Activated T-helper 1 cell treated with anti-CD3 and anti-CD28 coated beads, Interleukin-2, amount 50 U/mL, for 16 hours (primary cell): Measurements from ENCODE around the gene SIK2.
A peak's percentile ranks its signal among the peaks of the same experiment; 100 is the strongest.

ENCODE experiments used
- DNase-seq, 2 donors: peaks; one replicate each; pipeline ENCODE4 v3.0.0-alpha.2; 2020; ENCODE audit warnings: low read depth in 1 of 2, low spot score in 1 of 2

Gene SIK2

DNA sequence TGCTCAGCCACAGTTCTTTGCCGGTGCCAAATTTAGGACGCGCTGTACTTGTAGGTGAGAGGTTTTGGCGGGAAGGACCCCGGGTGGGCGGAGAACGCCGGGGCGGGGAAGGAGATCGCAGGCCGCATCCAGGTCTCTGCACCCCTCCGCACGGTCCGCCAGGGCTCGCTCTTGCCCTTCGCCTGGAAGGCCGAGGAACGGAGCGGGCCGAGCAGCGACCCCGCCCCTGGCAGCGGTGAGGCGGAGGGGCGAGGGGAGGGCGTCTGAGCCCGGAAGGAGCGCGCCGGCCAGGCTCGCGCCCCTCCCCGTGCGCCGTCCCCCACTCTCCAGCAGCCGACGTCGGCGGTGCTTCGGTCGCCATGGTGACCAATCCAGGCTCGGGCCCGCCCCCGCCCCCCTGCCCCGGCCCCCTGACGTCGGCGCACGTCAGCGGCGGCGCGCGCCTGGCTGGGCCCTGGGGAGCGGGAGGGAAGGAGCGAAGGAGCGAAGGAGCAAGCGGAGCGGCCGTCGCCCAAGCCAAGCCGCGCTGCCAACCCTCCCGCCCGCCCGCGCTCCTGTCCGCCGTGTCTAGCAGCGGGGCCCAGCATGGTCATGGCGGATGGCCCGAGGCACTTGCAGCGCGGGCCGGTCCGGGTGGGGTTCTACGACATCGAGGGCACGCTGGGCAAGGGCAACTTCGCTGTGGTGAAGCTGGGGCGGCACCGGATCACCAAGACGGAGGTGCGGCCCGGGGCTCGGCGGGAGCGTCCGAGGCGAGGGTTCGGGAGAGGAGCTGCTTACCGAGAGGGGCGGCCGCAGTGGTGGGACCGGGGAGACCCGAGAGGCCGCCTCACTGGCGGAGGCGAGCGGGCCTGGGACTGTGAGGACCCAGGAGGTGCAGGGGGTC is at the start of gene SIK2:
Gene SIK2, plus strand, starts transcription at position 471 of the 886 bp plus-strand sequence. Its CDS starts 115 bp downstream, at position 586.
- peak; percentile 55 to 86 for DNase-seq

DNA sequence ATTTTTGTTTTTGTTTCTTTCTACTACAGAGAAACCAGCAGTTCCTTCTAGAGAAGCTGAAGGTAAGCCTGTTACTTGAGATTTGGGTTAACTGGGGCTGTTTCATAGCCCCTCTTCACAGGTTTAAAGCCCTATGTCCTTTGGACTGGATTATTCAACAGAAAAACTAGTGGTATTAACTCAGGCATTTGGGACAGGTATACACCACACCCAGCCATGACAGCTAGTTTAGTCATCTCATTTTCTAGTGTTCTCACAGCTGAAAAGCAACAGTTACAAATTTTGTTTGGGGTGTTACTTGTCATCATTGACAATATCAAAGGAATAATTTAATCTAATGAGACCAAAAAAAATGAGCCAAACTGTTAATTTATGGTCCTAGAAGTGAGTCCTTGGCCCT is 47.7 kb upstream of the SIK2 start:
- DNase-seq = no peak

DNA sequence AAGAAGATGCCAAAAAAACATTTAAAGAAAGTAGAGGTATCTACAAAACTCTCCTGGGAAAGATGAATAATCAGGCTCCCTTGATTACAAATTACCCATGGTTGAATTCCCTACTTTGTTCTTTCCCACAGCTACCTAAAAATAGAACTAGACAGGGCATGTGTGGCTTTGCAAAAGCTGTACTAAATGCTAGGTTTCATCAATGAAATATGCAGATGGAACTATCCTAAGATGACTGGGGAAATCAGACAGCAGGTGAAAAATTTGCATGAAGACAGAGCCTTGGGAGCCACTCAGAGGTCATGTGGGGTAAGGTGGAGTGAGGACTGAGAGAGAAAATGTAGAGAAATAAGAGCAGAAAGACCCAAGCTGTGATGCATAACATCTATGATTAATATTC is 47.0 kb upstream of the SIK2 start:
- DNase-seq = no peak

DNA sequence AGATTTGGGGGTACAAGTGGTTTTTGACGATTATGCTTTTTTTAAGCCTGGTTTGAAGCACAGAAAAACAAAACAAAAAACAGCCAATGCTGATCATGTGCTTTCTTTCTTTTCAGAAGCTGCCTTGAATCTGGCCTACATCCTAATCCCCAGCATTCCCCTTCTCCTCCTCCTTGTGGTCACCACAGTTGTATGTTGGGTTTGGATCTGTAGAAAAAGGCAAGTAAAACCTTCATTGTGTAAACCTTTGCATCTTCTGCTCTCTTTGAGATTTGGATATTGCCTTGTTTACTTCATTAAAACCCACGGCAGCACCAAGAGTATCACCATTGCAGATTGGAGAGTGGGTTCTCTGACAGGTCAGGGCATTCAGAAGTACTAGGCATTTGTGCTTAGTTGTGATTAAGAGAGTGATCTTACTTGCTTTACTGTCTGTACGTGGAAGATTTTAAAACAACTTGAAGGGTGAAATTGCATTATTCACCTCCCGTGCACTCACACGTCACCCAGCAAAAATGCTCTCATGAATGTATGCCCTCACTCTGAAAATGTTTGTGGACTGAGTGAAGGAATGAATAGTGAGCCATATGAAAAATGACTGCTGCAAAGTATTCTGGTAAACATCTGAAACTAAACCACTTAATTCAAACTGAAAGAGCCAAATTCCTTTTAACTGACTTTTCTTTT is 44.7 kb upstream of the SIK2 start:
- no peak for DNase-seq

DNA sequence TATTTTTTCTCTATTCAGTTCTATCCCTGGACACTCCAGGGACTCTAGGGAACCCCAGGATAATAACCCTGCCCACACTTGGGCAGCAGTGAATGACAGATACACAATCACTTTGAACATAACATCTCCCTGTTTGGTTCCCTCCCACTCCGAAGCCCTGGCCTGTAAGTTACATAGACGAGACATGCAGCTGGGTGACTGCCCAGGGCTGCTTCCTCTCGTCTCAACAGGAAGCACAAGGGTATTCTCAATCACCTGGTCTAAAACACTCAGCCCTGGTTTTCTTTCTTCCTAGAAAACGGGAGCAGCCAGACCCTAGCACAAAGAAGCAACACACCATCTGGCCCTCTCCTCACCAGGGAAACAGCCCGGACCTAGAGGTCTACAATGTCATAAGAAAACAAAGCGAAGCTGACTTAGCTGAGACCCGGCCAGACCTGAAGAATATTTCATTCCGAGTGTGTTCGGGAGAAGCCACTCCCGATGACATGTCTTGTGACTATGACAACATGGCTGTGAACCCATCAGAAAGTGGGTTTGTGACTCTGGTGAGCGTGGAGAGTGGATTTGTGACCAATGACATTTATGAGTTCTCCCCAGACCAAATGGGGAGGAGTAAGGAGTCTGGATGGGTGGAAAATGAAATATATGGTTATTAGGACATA is 42.3 kb upstream of the SIK2 start:
- no peak for DNase-seq

DNA sequence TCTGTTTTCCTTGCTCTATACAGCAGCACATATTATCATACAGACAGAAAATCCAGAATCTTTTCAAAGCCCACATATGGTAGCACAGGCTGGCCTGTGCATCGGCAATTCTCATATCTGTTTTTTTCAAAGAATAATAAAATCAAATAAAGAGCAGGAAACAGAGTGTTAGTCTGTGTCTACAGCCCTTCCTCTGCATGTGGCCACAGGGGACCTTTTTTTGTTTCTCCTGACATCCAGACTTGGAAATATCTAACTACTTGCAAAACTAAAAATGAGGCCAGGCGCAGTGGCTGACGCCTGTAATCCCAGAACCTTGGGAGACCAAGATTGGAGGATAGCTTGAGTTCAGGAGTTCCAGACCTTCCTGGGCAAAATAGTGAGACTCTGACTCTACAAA is 41.4 kb upstream of the SIK2 start:
- no peak for DNase-seq

DNA sequence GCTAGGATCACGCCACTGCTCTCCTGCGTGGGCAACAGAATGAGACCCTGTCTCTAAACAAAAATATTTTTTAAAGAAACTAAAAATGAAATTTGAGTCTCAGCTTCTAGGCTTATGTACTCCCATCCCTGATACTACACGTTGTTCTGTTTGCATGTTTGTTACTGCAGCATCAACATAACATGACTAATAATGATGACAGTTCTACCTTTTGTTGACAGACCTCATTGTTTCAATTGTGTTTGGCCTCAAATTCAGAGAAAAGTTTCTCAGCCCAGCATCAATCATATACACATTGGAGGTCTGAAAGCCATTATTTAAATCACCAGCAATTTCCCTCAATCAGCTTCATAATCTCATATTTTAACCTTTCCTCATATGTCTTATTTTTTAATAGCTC is 40.9 kb upstream of the SIK2 start:
- no peak for DNase-seq

DNA sequence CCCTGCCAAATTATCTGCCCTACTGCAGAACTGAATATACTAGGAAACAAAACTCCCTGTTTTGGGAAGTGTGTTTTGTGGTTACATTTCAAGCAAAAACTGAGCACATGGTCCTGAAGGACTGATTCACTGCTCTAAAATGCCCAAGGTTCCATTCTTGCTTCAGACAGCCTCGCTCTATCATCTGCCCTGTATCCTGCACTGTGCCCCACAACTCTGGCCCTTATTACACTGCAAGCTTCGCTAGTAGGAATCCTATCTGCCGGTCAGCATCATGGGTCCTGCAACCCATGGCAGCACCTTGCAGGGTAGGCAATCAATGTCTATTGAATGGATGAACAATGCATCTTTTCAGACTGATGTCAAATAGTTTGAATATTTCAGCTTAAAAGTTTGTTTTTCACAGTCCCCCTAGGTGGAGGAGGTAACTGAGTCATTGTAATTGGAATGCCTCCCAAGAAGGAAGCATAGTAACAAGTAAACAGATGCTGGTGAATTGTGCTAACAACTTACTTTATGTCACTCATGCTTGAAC is 40.4 kb upstream of the SIK2 start:
- no peak for DNase-seq

DNA sequence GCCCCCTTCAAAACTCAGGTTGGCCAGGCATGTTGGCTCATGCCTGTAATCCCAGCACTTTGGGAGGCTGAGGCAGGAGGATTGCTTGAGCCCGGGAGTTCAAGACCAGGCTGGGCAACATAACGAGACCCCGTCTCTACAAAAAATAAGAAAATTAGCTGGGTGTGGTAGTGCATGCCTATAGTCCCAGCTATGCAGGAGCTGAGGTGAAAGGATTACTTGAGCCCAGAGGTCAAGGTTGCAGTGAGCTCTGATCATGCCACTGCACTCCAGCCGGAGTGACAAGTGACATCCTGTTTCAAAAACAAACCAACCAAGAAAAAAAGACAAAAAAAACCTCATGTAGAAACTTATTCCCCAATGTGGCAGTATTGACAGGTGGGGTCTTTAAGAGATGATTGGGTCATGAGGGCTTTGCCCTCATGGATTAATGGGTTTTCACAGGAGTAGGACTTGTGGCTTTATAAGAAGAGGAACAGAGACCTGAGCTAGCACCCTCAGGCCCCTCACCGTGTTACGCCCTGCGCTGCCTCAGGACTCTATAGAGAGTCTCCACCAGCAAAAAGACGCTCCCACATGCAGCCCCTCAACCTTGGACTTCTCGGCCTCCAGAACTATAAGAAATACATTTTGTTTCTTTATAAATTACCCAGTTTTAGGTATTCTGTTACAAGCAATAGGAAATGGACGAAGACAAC is 39.4 kb upstream of the SIK2 start:
- DNase-seq = no peak

DNA sequence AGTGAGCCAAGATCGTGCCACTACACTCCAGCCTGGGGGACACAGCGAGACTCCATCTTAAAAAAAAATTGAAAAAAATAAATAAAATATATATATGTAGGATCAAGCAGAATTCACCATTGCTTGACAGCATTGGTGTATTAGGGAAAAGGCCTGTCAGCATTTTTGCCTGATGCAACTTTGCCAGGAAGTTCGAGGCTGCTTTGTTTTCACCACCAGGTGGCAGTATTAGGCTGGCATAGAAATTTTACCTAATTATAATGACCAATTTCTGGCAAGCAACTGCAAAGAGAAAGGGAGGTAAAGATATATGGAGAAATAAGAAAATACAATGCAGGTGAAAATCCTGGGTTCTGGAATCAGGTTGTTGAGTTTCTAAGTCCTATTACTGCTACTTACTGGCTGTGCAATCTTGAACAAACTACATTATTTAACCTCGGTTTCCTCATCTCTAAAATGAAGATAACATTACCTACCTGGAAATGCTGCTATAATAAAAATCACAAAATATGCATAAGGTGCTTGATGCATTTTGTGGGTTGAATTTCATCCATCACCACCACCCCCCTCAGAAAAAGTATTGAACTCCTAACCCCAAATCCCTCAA is 37.0 kb upstream of the SIK2 start:
- peak; percentile 22 to 33 for DNase-seq

DNA sequence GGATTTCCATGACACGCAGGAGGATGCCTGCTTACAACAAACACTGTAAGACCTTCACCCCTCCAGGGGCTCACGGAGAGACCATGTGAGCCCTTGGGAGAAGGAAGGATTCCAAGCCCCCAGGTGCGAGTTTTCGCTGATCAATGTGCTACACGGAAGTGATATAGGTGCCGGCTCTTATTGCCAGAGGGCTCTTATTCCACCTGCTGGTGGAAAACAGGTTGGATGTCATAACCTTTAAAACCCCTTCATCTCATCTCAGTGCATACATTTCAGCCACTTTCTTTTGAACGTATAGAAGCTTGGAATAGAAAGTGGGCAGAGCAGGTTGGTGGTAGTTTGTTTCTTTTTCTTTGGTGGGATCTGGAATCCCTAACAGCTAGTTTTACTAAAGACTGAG is 35.9 kb upstream of the SIK2 start:
- no peak for DNase-seq

DNA sequence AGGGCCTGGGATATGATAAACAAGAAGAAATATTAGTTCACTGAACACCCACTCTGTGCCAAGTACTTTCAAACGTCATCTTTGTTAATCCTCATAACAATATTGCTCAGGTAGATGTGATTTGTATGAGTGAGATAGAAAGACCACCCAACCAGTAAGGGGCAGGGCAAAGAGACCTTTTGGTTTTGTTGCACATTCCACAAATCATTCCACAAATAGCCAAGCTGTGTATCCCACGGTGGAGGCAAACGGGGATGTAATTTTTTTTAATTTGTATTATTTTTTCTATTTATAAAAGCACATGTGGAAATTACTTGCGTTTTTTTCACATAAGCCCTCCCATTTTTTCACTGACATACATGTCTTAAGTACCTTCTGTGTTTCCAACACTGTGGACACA is 32.8 kb upstream of the SIK2 start:
- no peak for DNase-seq

DNA sequence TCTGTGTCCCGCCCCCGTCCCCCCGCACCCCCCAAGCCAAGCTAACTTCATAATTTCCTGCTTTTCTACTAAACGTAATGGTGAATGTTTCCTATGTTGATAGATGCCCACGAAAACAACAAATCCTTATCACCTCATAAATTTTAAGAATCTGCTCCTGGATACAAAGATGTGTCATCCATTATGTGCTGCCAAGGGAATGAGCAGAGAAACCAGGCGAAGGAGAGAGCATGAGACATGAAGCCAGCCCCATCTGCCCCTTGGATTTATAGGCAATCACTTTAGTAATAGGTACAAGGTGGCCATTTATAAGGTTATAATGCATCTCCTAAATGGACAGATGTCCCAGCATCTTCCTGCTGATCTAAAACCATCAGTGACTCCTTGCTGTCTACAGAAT is 31.5 kb upstream of the SIK2 start:
- DNase-seq = no peak

DNA sequence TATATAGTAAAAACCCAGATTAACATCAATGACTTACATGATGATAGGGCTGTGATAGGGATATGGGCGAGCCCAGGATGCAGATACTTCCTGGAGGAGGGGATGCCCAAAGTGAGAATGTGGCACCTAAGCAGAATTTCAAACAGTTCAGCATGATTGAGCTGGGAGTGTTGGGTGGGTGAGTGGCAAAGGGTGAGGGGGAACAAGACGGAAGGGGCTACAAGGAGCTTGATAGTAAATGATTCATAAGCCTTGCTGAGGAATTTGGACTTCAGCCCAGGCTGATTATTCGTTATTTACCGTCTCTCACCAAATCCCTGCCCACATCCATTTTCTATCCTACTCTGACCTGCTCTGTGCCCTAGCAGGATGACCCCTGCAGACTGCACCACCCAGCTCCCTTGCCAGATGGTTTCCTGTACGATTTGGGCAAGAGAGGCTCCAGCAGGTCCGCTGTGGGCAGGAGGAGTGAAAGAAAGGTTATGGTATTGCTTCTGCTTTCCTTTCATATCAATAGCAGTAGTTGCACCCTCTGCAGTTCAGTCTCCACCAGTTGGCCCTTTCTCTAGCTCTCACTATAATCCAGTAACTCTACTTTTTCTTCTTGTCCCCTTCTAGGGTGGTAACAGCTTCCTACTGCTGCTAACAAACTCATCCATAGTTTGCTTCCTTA is 30.3 kb upstream of the SIK2 start:
- DNase-seq = no peak

DNA sequence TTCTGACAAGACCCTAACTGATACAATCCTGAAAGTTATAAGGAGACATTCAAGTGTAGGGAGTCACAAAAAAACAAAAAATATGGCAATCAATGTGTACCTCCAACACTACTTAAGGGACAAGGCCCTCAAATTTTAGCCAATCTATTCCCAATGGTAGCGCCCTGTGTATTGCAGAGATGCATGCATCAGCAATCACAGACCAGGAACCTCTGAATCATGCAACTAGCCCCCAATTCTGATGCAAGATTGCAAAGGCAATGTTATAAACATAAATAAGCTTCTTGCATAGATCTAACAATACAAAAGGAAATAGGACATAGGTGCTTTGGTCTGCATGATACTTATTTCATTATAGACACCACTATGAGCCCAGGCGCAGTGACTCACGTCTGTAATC is 29.7 kb upstream of the SIK2 start:
- DNase-seq = no peak

DNA sequence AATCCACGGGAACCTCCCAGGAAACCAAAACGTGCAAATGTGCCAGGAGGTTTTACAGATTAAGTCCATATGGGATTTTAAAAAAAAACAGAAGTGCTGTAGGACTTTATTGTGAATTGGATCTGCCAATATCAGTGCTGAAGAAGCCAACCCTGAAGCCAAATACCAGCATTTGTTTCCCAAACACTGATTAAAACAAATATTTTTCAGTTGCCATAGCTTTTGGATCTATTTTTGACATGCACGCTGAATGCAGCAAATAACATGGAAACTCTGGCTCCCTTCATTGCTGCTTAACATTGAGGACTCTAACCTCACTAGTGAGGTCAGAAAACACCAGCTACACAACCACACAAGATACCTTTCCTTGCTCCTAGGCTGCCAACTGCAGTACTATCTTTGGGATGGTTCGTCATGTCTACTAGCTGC is 28.4 kb upstream of the SIK2 start:
- no peak for DNase-seq

DNA sequence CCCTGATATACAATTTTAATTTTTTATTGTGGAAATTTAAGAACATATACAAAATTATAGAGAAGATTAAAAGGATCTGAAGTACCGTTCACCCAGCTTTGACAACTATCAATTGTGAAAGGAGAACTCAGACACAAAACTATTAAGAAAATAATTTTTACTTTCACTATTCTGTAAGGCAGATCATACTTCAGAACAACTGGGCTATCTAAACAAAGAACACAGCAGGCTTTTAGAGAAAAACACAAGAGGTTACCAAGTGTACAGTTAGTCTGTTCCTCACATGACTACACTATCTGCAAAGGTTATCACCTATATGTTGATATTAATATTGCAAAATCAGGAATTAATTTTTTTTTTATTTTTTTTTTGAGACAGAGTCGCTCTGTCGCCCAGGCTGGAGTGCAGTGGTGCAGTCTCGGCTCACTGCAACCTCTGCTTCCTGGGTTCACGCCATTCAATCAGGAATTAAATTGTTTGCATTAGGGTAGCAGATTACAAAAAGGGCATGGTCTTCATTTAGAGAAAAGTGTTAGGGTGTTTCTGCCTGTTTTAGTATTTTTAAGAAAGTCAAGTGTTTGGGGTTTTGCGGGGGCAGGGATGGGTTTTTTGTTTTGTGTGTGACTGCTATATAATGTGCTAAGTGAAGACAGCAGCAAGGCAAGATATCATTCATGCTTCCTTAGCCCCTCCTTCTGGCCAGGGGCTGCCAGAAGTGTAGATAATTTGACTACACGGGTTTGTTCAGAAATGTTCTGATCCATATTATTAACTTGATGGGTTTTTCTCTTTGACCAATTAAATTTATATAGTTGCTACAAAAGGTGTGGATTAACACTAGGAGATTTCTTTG is 27.6 kb upstream of the SIK2 start:
- no peak for DNase-seq

DNA sequence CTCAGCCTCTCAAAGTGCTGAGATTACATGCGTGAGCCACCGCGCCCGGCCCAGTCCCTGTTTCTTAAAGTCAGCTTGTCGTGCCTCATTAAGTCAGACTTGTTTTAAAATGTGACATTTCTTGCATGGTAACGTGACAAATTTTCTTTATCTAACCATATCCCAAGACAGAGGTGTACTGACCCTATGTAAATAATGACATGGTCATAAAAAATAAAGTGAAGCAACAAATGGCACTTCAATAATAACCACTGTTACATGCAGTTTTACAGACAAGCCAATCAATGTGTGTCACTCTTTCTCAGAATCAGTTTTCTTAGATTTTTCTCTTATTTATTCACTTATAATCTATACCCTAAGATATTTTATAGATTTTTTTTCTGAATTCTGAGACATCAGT is 26.5 kb upstream of the SIK2 start:
- no peak for DNase-seq

DNA sequence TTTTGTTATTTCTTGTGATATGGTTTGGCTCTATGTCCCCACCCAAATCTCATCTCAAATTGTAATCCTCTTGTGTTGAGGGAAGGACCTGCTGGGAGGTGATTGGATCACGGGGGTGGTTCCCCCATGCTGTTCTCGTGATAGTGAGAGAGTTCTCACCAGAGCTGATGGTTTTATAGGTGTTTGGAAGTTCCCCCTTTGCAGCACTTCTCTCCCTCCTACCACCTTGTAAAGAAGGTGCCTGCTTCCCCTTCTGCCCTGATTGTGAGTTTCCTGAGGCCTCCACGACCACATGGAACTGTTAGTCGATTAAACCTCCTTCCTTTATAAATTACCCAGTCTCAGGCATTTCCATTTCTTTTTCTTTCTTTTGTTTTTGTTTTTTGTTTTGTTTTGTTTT is 24.4 kb upstream of the SIK2 start:
- no peak for DNase-seq
